Astrocyte (in vitro differentiated cells and primary cell): Measurements from ENCODE around the gene CPM. TPM values are rescaled to one million over a fixed set of nuclear protein-coding genes. Genes with fewer than 3 reads are reported as not detected.
"Not testable (repeated sequence)": the region's sequence is repeated elsewhere in the genome, so short reads cannot be mapped to it uniquely, and the experiment has no call there.

Experiments used
- DNase-seq: peaks from one replicate; pipeline ENCODE4 v3.0.0-alpha.2; 2010; ENCODE audit warnings: low read depth
- FAIRE-seq: peaks from 2 replicates; lab custom pipeline; 2011; peaks lifted over from hg19 to GRCh38; lab: Jason Lieb, UNC
- H2AFZ ChIP-seq: 2 replicates; pipeline ENCODE4 v1.6.0; 2012; ENCODE audit warnings: low read depth, low read length, inconsistent platforms
- H3K27ac ChIP-seq: 2 replicates; pipeline ENCODE4 v1.5.1; 2011; ENCODE audit warnings: low read depth, low read length, inconsistent platforms
- H3K27me3 ChIP-seq: 2 replicates; pipeline ENCODE4 v1.6.0; 2011; ENCODE audit warnings: low read length, inconsistent platforms; ENCODE audit not compliant: insufficient read depth
- H3K36me3 ChIP-seq: 2 replicates; pipeline ENCODE4 v1.5.1; 2011; ENCODE audit warnings: low read length, inconsistent platforms; ENCODE audit not compliant: insufficient read depth
- H3K4me1 ChIP-seq: 2 replicates; pipeline ENCODE4 v1.5.1; 2011; ENCODE audit warnings: low read length, inconsistent platforms; ENCODE audit not compliant: insufficient read depth
- H3K4me2 ChIP-seq: 2 replicates; pipeline ENCODE4 v1.6.0; 2012; ENCODE audit warnings: low read length, inconsistent platforms
- H3K4me3 ChIP-seq: 2 replicates; pipeline ENCODE4 v1.5.1; 2011; ENCODE audit warnings: low read depth, mild to moderate bottlenecking, low read length, inconsistent platforms; ENCODE audit not compliant: insufficient read depth
- H3K79me2 ChIP-seq: 2 replicates; pipeline ENCODE4 v1.6.0; 2012; ENCODE audit warnings: mild to moderate bottlenecking, low read length, inconsistent platforms; ENCODE audit not compliant: insufficient read depth
- H3K9ac ChIP-seq: 2 replicates; pipeline ENCODE4 v1.6.0; 2012; ENCODE audit warnings: mild to moderate bottlenecking, low read length, inconsistent platforms
- H3K9me3 ChIP-seq: 2 replicates; pipeline ENCODE4 v1.5.1; 2012; ENCODE audit warnings: low read depth, mild to moderate bottlenecking, low read length, inconsistent platforms; ENCODE audit not compliant: insufficient read depth
- H4K20me1 ChIP-seq: 2 replicates; pipeline ENCODE4 v1.6.0; 2012; ENCODE audit warnings: low read length, inconsistent platforms; ENCODE audit not compliant: insufficient read depth
- H3K27ac Mint-ChIP-seq: one replicate; pipeline ENCODE4 v1.8.0; 2021; ENCODE audit warnings: mild to moderate bottlenecking, mixed read lengths; ENCODE audit not compliant: unreplicated experiment
- H3K27me3 Mint-ChIP-seq: one replicate; pipeline ENCODE4 v1.8.0; 2021; ENCODE audit warnings: low read depth, mixed read lengths; ENCODE audit not compliant: unreplicated experiment
- H3K36me3 Mint-ChIP-seq: one replicate; pipeline ENCODE4 v1.8.0; 2021; ENCODE audit warnings: low read depth, mixed read lengths; ENCODE audit not compliant: unreplicated experiment
- H3K4me1 Mint-ChIP-seq: one replicate; pipeline ENCODE4 v1.8.0; 2021; ENCODE audit warnings: low read depth, mixed read lengths; ENCODE audit not compliant: unreplicated experiment
- H3K4me3 Mint-ChIP-seq: one replicate; pipeline ENCODE4 v1.8.0; 2021; ENCODE audit warnings: mild to moderate bottlenecking, moderate library complexity, mixed read lengths; ENCODE audit not compliant: unreplicated experiment
- H3K9me3 Mint-ChIP-seq: one replicate; pipeline ENCODE4 v1.8.0; 2021; ENCODE audit warnings: mild to moderate bottlenecking, mixed read lengths; ENCODE audit not compliant: unreplicated experiment
- CTCF ChIP-seq: IDR thresholded peaks from 2 replicates; pipeline ENCODE4 v1.5.1; 2011; ENCODE audit warnings: low read depth, mild to moderate bottlenecking, inconsistent platforms, low read length, moderate library complexity; ENCODE audit not compliant: insufficient read depth
- EZH2 ChIP-seq: IDR thresholded peaks from 2 replicates; pipeline ENCODE4 v1.6.1; 2012; ENCODE audit warnings: mild to moderate bottlenecking, low read length, inconsistent platforms; ENCODE audit not compliant: insufficient read depth
- total RNA-seq: library from RNA; stranded (reverse); gene quantifications from 2 replicates; pipeline ENCODE4 v1.2.1, GENCODE V29; 2021

The CPM gene
- total RNA-seq, 1 donor from 2014 or later = 2.7 TPM

GRCh38 chr12:68812553-68813241 is 120.3 kb downstream of the CPM start:
- Histone ChIP-seq H3K9ac (peak overlapping the region; percentile 30), H3K36me3 (peaks cover 52% of the 10 kb centered on the region), H3K4me3 (peak overlapping the region; percentile 34), H3K4me2 (peak overlapping the region; percentile 72), H3K9me3 (no peaks in the 10 kb centered on the region), H3K4me1 (peaks cover 8% of the 10 kb centered on the region), H3K27me3 (no peaks in the 10 kb centered on the region), H3K27ac (no peak overlapping the region), H2AFZ (no peak overlapping the region), H4K20me1 (peaks cover 74% of the 10 kb centered on the region), H3K79me2 (peaks cover 94% of the 10 kb centered on the region)
- TF ChIP-seq CTCF (no peak), EZH2 (no peak)
- FAIRE-seq (no peak), DNase-seq (no peak)
- no peaks in the 10 kb centered on the region for H3K27me3 Mint-ChIP-seq
- peak overlapping the region; percentile 91 for H3K4me3 Mint-ChIP-seq
- peak overlapping the region; percentile 41 for H3K27ac Mint-ChIP-seq
- H3K4me1 Mint-ChIP-seq = peaks cover 10% of the 10 kb centered on the region
- no peaks in the 10 kb centered on the region for H3K9me3 Mint-ChIP-seq
- H3K36me3 Mint-ChIP-seq = peaks cover 33% of the 10 kb centered on the region

- not testable (repeated sequence) for H3K27ac ChIP-seq, H3K27me3 ChIP-seq, DNase-seq, H2AFZ ChIP-seq, FAIRE-seq, H3K9ac ChIP-seq, H3K27me3 Mint-ChIP-seq, H3K27ac Mint-ChIP-seq, H3K9me3 Mint-ChIP-seq, H3K9me3 ChIP-seq, H3K4me1 ChIP-seq
- peak overlapping the region; percentile 38 for H3K4me3 ChIP-seq
- peak overlapping the region; percentile 71 for H3K4me2 ChIP-seq
- H4K20me1 ChIP-seq = peaks cover 64% of the 10 kb centered on the region
- Mint-ChIP-seq H3K4me1 (peaks cover 10% of the 10 kb centered on the region), H3K36me3 (peaks cover 31% of the 10 kb centered on the region), H3K4me3 (peak overlapping the region; percentile 91)
- H3K36me3 ChIP-seq = peaks cover 45% of the 10 kb centered on the region
- H3K79me2 ChIP-seq = peaks cover 84% of the 10 kb centered on the region
Observed at GRCh38 chr12:68811573-68811972, 121.4 kb downstream of the CPM start.

- Mint-ChIP-seq H3K27ac (peak overlapping the region; percentile 95), H3K4me3 (peak overlapping the region; percentile 91), H3K4me1 (peaks cover 17% of the 10 kb centered on the region), H3K36me3 (peaks cover 29% of the 10 kb centered on the region)
- Histone ChIP-seq H4K20me1 (peaks cover 49% of the 10 kb centered on the region), H3K4me2 (peak overlapping the region; percentile 95), H3K79me2 (peaks cover 69% of the 10 kb centered on the region), H3K4me3 (peak overlapping the region; percentile 98), H3K36me3 (peaks cover 34% of the 10 kb centered on the region)
- H3K27me3 Mint-ChIP-seq, DNase-seq, H3K4me1 ChIP-seq, H3K9me3 ChIP-seq, H3K9me3 Mint-ChIP-seq, H3K27me3 ChIP-seq, H3K9ac ChIP-seq, H2AFZ ChIP-seq, FAIRE-seq, H3K27ac ChIP-seq: not testable (repeated sequence)
Observed at GRCh38 chr12:68810027-68810389, 123.0 kb downstream of the CPM start.
